ENCODE results near the gene NUMB.
"Not testable (repeated sequence)": the region's sequence is repeated elsewhere in the genome, so short reads cannot be mapped to it uniquely, and the experiment has no call there.

The NUMB gene

DNA sequence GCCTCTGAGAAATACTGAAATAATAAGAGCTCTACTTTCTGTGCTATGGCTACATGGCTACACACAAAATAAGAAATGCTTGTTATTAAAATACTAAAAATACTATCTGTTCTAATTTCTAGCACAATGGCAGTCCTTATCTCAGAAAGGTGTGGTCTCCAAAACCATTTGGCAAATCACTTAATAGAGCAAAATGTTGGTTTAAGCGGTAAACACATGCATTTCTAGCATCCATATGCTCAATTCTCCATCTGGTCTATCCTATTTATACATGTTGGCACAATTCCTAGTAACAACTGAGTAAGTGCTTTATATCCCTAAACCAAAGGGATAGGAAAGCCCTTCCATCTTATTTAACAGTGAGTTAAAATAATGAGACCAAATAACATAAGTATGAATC, 114.0 kb downstream of the NUMB start:
- DNase-seq, result no peak
- Mint-ChIP-seq H3K27me3 (no peaks in the 10 kb centered on the region), H3K4me3 (no peak overlapping the region), H3K27ac (peak overlapping the region in 1 of 2 donors; percentile 13), H3K9me3 (no peaks in the 10 kb centered on the region), H3K36me3 (ENCODE audit: insufficient read depth) (peaks cover 2% of the 10 kb centered on the region), H3K4me1 (ENCODE audit: low read depth in 2 of 2) (peaks cover 11 to 15% of the 10 kb centered on the region in 2 donors)
- ATAC-seq (replicated peaks), result no peak

DNA sequence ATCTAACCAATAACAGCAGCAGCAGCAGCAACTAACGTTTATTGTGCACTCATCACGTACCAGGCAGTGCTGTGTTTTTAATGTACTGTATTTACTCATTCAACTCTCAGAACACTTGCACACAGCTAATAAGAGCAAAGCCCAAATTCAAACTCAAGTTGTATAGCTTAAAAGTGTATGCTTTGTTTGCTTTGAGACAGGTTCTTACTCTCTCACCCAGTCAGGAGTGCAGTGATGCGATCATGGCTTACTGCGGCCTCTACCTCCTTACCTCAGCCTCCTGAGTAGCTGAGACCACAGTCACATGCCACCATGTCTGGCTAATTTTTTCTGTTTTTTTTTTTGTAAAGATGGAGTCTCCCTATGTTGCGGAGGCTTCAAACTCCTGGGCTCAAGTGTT, 115.7 kb downstream of the NUMB start:
- Mint-ChIP-seq H3K27ac (no peak overlapping the region), H3K27me3 (no peaks in the 10 kb centered on the region), H3K9me3 (no peaks in the 10 kb centered on the region), H3K4me1 (ENCODE audit: low read depth in 2 of 2) (peaks cover 13 to 14% of the 10 kb centered on the region in 2 donors), H3K36me3 (ENCODE audit: insufficient read depth) (peaks cover 2% of the 10 kb centered on the region), H3K4me3 (no peak overlapping the region)
- no peak for DNase-seq
- no peak for ATAC-seq (replicated peaks)

DNA sequence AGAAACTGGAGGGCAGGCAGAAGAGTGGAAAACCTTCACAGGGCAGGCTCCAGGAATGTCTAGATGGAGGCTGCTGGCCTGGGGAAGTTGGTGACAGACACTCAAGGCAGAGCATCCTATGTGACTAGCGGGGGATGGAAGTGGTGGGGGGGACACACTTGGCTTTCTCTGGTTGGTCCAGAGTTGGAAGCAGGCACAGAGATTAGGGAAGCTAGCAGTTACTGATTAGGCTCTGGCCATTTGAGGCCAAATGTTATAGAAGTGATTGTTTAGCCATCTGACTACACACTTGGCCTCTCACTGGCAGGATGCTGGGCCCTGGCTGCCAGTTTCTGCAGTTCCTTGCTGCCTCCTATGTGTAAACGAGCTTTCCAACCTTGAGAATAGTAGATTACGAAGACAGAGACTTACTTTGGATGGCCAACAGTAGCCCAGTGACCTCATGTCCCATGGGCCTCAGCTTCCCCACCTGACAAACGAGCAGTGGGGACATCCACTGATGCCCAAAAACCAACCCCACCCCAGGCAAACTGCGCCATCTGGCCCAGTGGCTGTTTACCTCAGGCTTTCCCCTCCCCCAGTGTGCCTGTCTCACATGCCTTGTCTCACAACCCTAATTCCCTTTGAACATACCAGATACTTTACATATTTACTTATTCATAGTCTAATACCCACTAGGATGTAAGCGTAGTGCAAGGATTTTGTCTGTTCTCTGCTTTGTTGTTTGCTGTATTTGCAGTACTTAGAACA, 118.3 kb downstream of the NUMB start:
- Mint-ChIP-seq H3K36me3 (ENCODE audit: insufficient read depth) (peaks cover 2% of the 10 kb centered on the region), H3K9me3 (no peaks in the 10 kb centered on the region), H3K4me3 (no peak overlapping the region), H3K27ac (peak overlapping the region in 1 of 2 donors; percentile 15), H3K4me1 (ENCODE audit: low read depth in 2 of 2) (peaks cover 9% of the 10 kb centered on the region in 2 donors), H3K27me3 (no peaks in the 10 kb centered on the region)
- DNase-seq, result no peak
- no peak for ATAC-seq (replicated peaks)

GRCh38 chr14:73339206-73339605, 119.1 kb downstream of the NUMB start:
- Mint-ChIP-seq H3K36me3 (ENCODE audit: insufficient read depth) (peaks cover 2% of the 10 kb centered on the region), H3K27me3 (no peaks in the 10 kb centered on the region), H3K4me3 (no peak overlapping the region), H3K27ac (no peak overlapping the region), H3K4me1 (ENCODE audit: low read depth in 2 of 2) (peaks cover 9% of the 10 kb centered on the region in 2 donors), H3K9me3 (no peaks in the 10 kb centered on the region)
- DNase-seq (no peak), ATAC-seq (replicated peaks) (no peak)

DNA sequence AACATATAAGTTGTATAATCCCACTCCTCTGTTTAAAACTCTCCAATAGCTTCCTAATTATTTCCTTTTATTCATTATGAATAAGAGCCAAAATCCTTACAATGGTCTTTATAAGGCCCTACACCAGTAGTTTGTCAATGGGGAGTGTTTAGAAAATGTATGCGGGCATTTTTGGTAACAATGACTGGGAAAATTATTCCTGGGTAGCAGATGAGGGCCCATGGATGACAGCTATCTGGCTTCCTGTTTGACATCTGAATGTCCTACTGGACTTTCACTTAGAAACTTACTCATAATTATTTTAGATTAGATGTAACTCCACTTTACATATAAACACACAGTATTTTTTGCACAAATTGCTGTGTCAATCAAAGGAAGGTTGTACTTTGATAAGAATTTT, 119.8 kb downstream of the NUMB start:
- ATAC-seq (replicated peaks), result no peak
- Mint-ChIP-seq H3K4me1 (ENCODE audit: low read depth in 2 of 2) (peaks cover 9% of the 10 kb centered on the region in 2 donors), H3K27ac (no peak overlapping the region), H3K4me3 (no peak overlapping the region), H3K27me3 (no peaks in the 10 kb centered on the region), H3K36me3 (ENCODE audit: insufficient read depth) (peaks cover 2% of the 10 kb centered on the region), H3K9me3 (no peaks in the 10 kb centered on the region)
- no peak for DNase-seq

- Mint-ChIP-seq H3K27ac (peak overlapping the region in 1 of 2 donors; percentile 3), H3K36me3 (ENCODE audit: insufficient read depth) (peaks cover 6% of the 10 kb centered on the region), H3K4me3 (no peak overlapping the region), H3K4me1 (ENCODE audit: low read depth in 2 of 2) (no peaks in the 10 kb centered on the region), H3K9me3 (no peaks in the 10 kb centered on the region), H3K27me3 (no peaks in the 10 kb centered on the region)
- no peak for DNase-seq
- ATAC-seq (replicated peaks), result no peak
These were observed 125.3 kb downstream of the NUMB start for GRCh38 chr14:73333031-73333430.

GRCh38 chr14:73325630-73326299, 132.6 kb downstream of the NUMB start:
- peaks cover 11 to 19% of the 10 kb centered on the region in 2 donors for H3K4me1 Mint-ChIP-seq (ENCODE audit: low read depth in 2 of 2)
- no peaks in the 10 kb centered on the region for H3K9me3 Mint-ChIP-seq
- no peaks in the 10 kb centered on the region for H3K27me3 Mint-ChIP-seq
- H3K36me3 Mint-ChIP-seq (ENCODE audit: insufficient read depth), result no peaks in the 10 kb centered on the region
- H3K27ac Mint-ChIP-seq, result peak overlapping the region; percentile 73 to 75
- no peak for DNase-seq
- peak; percentile 67 for ATAC-seq (replicated peaks)
- peak overlapping the region; percentile 32 to 49 for H3K4me3 Mint-ChIP-seq

DNA sequence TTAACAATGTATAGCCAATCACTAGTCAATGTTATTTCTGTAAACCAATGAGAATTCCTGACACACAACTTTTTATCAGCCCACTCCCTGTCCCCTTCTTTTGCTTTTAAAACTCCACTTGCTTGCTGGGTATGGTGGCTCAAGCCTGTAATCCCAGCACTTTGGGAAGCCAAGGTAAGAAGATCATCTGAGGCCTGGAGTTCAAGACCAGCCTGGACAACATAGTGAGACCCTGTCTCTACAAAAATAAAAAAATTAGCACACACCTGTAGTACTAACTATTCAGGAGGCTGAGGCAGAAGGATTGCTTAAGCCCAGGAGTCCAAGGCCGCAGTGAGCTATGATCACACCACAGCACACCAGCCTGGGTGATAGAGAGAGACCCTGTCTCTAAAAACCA, 133.3 kb downstream of the NUMB start:
- no peaks in the 10 kb centered on the region for H3K27me3 Mint-ChIP-seq
- no peak overlapping the region for H3K4me3 Mint-ChIP-seq
- DNase-seq (no peak), ATAC-seq (replicated peaks) (no peak)
- no peaks in the 10 kb centered on the region for H3K36me3 Mint-ChIP-seq (ENCODE audit: insufficient read depth)
- H3K4me1 Mint-ChIP-seq (ENCODE audit: low read depth in 2 of 2), result peaks cover 11 to 19% of the 10 kb centered on the region in 2 donors
- peak overlapping the region in 1 of 2 donors; percentile 73 for H3K27ac Mint-ChIP-seq
- H3K9me3 Mint-ChIP-seq, result no peaks in the 10 kb centered on the region

GRCh38 chr14:73324533-73324932, 133.8 kb downstream of the NUMB start:
- no peaks in the 10 kb centered on the region for H3K36me3 Mint-ChIP-seq (ENCODE audit: insufficient read depth)

GRCh38 chr14:73323896-73324399, 134.4 kb downstream of the NUMB start:
- Mint-ChIP-seq H3K27ac (peak overlapping the region in 1 of 2 donors; percentile 49), H3K4me1 (ENCODE audit: low read depth in 2 of 2) (peaks cover 11 to 19% of the 10 kb centered on the region in 2 donors), H3K36me3 (ENCODE audit: insufficient read depth) (no peaks in the 10 kb centered on the region), H3K9me3 (no peaks in the 10 kb centered on the region), H3K4me3 (no peak overlapping the region), H3K27me3 (no peaks in the 10 kb centered on the region)
- DNase-seq (no peak), ATAC-seq (replicated peaks) (no peak)

More at GRCh38 chr14:73324533-73324932, 133.8 kb downstream of the NUMB start:
- H3K27me3 Mint-ChIP-seq, result no peaks in the 10 kb centered on the region
- no peak overlapping the region for H3K4me3 Mint-ChIP-seq
- ATAC-seq (replicated peaks) (no peak), DNase-seq (no peak)
- peaks cover 11 to 19% of the 10 kb centered on the region in 2 donors for H3K4me1 Mint-ChIP-seq (ENCODE audit: low read depth in 2 of 2)
- H3K27ac Mint-ChIP-seq, result peak overlapping the region in 1 of 2 donors; percentile 73
- H3K9me3 Mint-ChIP-seq, result no peaks in the 10 kb centered on the region

- no peak overlapping the region for H3K4me3 Mint-ChIP-seq
- H3K4me1 Mint-ChIP-seq (ENCODE audit: low read depth in 2 of 2), result peaks cover 0 to 6% of the 10 kb centered on the region in 2 donors
- peaks cover 0 to 2% of the 10 kb centered on the region in 2 donors for H3K9me3 Mint-ChIP-seq
- ATAC-seq (replicated peaks), result no peak
- no peak overlapping the region for H3K27ac Mint-ChIP-seq
- H3K27me3 Mint-ChIP-seq, result no peaks in the 10 kb centered on the region
- DNase-seq, result no peak
- no peaks in the 10 kb centered on the region for H3K36me3 Mint-ChIP-seq (ENCODE audit: insufficient read depth)
These were observed 145.2 kb downstream of the NUMB start for GRCh38 chr14:73313151-73313550.

GRCh38 chr14:73312687-73313086, 145.7 kb downstream of the NUMB start:
- no peak overlapping the region for H3K27ac Mint-ChIP-seq
- no peak for ATAC-seq (replicated peaks)
- DNase-seq, result no peak
- peaks cover 0 to 6% of the 10 kb centered on the region in 2 donors for H3K4me1 Mint-ChIP-seq (ENCODE audit: low read depth in 2 of 2)
- H3K9me3 Mint-ChIP-seq, result peaks cover 0 to 2% of the 10 kb centered on the region in 2 donors
- no peak overlapping the region for H3K4me3 Mint-ChIP-seq
- no peaks in the 10 kb centered on the region for H3K36me3 Mint-ChIP-seq (ENCODE audit: insufficient read depth)
- H3K27me3 Mint-ChIP-seq, result no peaks in the 10 kb centered on the region

GRCh38 chr14:73311708-73312030, 146.7 kb downstream of the NUMB start:
- H3K9me3 Mint-ChIP-seq, result peaks cover 0 to 2% of the 10 kb centered on the region in 2 donors
- ATAC-seq (replicated peaks), result no peak
- H3K4me1 Mint-ChIP-seq (ENCODE audit: low read depth in 2 of 2), result peaks cover 5 to 6% of the 10 kb centered on the region in 2 donors
- H3K27me3 Mint-ChIP-seq, result no peaks in the 10 kb centered on the region
- peak overlapping the region in 1 of 2 donors; percentile 55 for H3K27ac Mint-ChIP-seq
- no peaks in the 10 kb centered on the region for H3K36me3 Mint-ChIP-seq (ENCODE audit: insufficient read depth)
- no peak for DNase-seq
- no peak overlapping the region for H3K4me3 Mint-ChIP-seq

DNA sequence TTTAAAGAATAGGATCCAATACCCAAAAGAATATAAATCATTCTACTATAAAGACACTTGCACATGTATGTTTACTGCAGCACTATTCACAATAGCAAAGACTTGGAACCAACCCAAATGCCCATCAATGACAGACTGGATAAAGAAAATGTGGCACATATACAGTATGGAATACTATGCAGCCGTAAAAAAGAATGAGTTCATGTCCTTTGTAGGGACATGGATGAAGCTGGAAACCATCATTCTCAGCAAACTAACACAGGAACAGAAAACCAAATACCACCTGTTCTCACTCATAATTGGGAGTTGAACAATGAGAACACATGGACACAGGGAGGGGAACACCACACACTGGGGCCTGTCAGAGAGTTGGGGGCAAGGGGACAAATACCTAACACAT, 149.1 kb downstream of the NUMB start:
- not testable (repeated sequence) for H3K27ac Mint-ChIP-seq; H3K36me3 Mint-ChIP-seq (ENCODE audit: insufficient read depth); H3K27me3 Mint-ChIP-seq; H3K4me1 Mint-ChIP-seq (ENCODE audit: low read depth in 2 of 2); ATAC-seq (replicated peaks); H3K4me3 Mint-ChIP-seq; DNase-seq; H3K9me3 Mint-ChIP-seq
